Fibroblast of lung (primary cell): Measurements from ENCODE around the gene SMPD3. TPM values are rescaled to one million over a fixed set of nuclear protein-coding genes. Genes with fewer than 3 reads are reported as not detected.

Experiments
- DNase-seq, 2 donors: peaks; one replicate each; pipeline versions ENCODE4 v3.0.0 to v3.0.0-alpha.2; 2010; ENCODE audit warnings: low read depth in 2 of 2
- H2AFZ ChIP-seq: 2 replicates; pipeline ENCODE4 v1.5.1; 2012; ENCODE audit warnings: low read length, control low read depth, inconsistent platforms
- H3K27ac ChIP-seq: 2 replicates; pipeline ENCODE4 v1.5.1; 2011; ENCODE audit warnings: low read length, control low read depth; ENCODE audit not compliant: insufficient read depth
- H3K27me3 ChIP-seq: 2 replicates; pipeline ENCODE4 v1.5.1; 2011; ENCODE audit warnings: mild to moderate bottlenecking, low read length; ENCODE audit not compliant: control insufficient read depth, insufficient read depth
- H3K36me3 ChIP-seq: 2 replicates; pipeline ENCODE4 v1.5.1; 2011; ENCODE audit warnings: low read length; ENCODE audit not compliant: control insufficient read depth, insufficient read depth
- H3K4me1 ChIP-seq: 2 replicates; pipeline ENCODE4 v1.5.1; 2011; ENCODE audit warnings: low read length; ENCODE audit not compliant: control insufficient read depth, insufficient read depth; ENCODE audit errors: extremely low read depth
- H3K4me2 ChIP-seq: 2 replicates; pipeline ENCODE4 v1.5.1; 2011; ENCODE audit warnings: low read length, control low read depth; ENCODE audit not compliant: insufficient read depth; ENCODE audit errors: extremely low read depth
- H3K4me3 ChIP-seq, 4 experiments: fragments of 200-600 bp in 1 of 4; sonication (generic) in 1 of 4; replicated peaks in 1 of 4; 2 replicates each; pipeline ENCODE4 v1.5.1; 2011 to 2016; ENCODE audit warnings: low read length in 4 of 4, low read depth in 3 of 4, mild to moderate bottlenecking in 3 of 4, control low read depth in 2 of 4, inconsistent platforms in 1 of 4, mixed read lengths in 1 of 4; ENCODE audit not compliant: insufficient read depth in 1 of 4; ENCODE audit errors: control extremely low read depth in 1 of 4
- H3K79me2 ChIP-seq: 2 replicates; pipeline ENCODE4 v1.5.1; 2012; ENCODE audit warnings: mild to moderate bottlenecking, low read length, inconsistent platforms; ENCODE audit not compliant: control insufficient read depth, insufficient read depth
- H3K9ac ChIP-seq: 2 replicates; pipeline ENCODE4 v1.5.1; 2011; ENCODE audit warnings: mild to moderate bottlenecking, low read length, control low read depth; ENCODE audit not compliant: insufficient read depth
- H3K9me3 ChIP-seq: 2 replicates; pipeline ENCODE4 v1.5.1; 2012; ENCODE audit warnings: low read depth, low read length; ENCODE audit not compliant: control insufficient read depth, insufficient read depth
- H4K20me1 ChIP-seq: 2 replicates; pipeline ENCODE4 v1.5.1; 2011; ENCODE audit warnings: low read length; ENCODE audit not compliant: control insufficient read depth, insufficient read depth; ENCODE audit errors: extremely low read depth
- CTCF ChIP-seq, 2 donors: IDR thresholded peaks in 1 of 2; conservative IDR thresholded peaks in 1 of 2; 1 replicate in 1 of 2; 2 replicates in 1 of 2; pipeline ENCODE4 v1.5.1; 2011 to 2012; ENCODE audit warnings: low read length in 2 of 2, control low read depth in 1 of 2, inconsistent platforms in 1 of 2, low read depth in 1 of 2, mild to moderate bottlenecking in 1 of 2
- EZH2 ChIP-seq: IDR thresholded peaks from 2 replicates; pipeline ENCODE4 v1.5.1; 2012; ENCODE audit warnings: low read length, control low read depth, mild to moderate bottlenecking; ENCODE audit errors: missing control alignments
- polyA plus RNA-seq, 2 donors: library from polyadenylated mRNA; depleted of rRNA in 1 of 2; stranded (reverse) in 1 of 2; unstranded in 1 of 2; fragments of >200 nt; gene quantifications; 2 replicates each; pipeline ENCODE4 v1.2.1, GENCODE V29; 2011 to 2012; ENCODE audit warnings: missing spikeins in 1 of 2
- total RNA-seq: library from RNA; depleted of rRNA; stranded (reverse); fragments of >200 nt; gene quantifications from 2 replicates; pipeline ENCODE4 v1.2.1, GENCODE V29; 2014

Gene SMPD3
- total and polyA plus RNA-seq, 2 donors (not counting 1 experiment from before 2014, with no cell fraction given), result under 0.01 to 0.08 TPM

DNA sequence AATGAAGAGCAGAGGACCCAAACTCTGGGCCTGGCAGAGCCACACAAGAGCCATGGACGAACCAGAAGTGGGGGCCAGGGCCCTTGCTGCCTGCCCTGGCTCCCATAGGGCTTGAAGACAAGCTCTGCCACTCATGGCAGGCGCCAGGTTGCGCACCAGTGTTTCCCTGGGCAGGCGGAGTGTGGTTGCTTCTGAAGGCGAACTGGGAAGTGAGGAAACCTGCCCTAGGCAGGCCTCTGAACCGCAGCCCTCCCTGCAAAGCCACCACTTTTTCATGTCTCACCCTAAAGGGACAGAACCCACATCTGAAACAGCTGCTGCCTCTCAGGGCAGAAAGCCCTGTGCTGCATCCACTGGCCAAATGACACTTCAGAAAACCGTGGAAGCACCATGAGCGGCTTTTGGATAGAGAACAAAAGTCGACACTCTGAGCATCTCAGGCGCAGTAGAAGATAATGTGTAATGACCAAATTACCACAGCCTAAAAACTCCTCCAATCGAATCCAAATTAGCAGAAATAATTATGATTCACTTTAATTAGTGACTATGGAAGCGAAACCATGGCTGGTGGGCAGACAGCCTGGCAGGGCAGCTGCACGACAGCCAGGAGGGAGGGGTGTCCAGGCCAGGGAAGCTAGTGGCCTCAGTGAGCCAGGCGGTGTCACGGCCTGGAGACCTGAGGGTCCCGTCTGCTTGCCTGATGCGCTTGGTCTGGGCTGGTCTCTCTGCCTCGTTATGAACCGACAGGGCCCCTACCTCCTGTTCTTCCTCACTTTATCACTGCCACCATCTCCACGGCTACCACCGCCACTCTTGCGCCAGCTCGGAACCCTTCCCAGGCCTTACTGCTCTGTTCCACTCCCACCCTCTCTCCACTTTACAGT, 78.4 kb downstream of the SMPD3 start:
- no peak overlapping the region for H3K27ac ChIP-seq

DNA sequence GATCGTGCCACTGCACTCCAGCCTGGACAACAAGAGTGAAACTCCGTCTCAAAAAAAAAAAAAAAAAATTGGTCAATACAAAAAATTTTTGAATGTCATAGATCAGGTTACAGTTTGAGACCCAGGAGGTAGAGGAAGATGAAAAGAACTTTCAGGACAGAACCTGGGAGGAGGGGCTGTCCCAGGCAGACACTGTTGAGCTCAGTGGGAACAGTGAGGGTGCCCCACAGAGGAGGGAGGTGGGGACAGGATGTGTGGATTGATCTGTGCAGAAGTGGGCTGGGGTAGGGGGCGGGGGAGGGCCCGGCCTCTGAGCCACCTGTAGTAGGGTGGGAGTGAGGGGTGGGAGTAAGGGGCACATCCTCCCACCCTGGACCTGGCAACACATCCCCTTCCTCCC, 79.1 kb downstream of the SMPD3 start:
- Histone ChIP-seq H3K27ac (no peak overlapping the region), H3K9me3 (no peaks in the 10 kb centered on the region)
- DNase-seq, result no peak

More for the DNA sequence above, 78.4 kb downstream of the SMPD3 start:
- H3K27me3 ChIP-seq, result no peaks in the 10 kb centered on the region
- no peak for DNase-seq
- no peaks in the 10 kb centered on the region for H4K20me1 ChIP-seq
- no peak overlapping the region for H3K4me2 ChIP-seq
- no peaks in the 10 kb centered on the region for H3K4me1 ChIP-seq
- no peaks in the 10 kb centered on the region for H3K79me2 ChIP-seq
- no peaks in the 10 kb centered on the region for H3K9me3 ChIP-seq
- no peak overlapping the region for H2AFZ ChIP-seq
- H3K4me3 ChIP-seq, result no peak overlapping the region
- TF ChIP-seq EZH2 (no peak), CTCF (conservative IDR thresholded peaks at IDR 0.05 in 1 of 2, IDR thresholded peaks at IDR 0.05 in 1 of 2; ENCODE audit: low read depth in 1 of 2, low read length in 2 of 2) (no peak)
- no peaks in the 10 kb centered on the region for H3K36me3 ChIP-seq
- no peak overlapping the region for H3K9ac ChIP-seq

More for the DNA sequence above, 79.1 kb downstream of the SMPD3 start:
- no peak overlapping the region for H2AFZ ChIP-seq
- H3K36me3 ChIP-seq, result no peaks in the 10 kb centered on the region
- no peak overlapping the region for H3K4me2 ChIP-seq
- no peaks in the 10 kb centered on the region for H3K4me1 ChIP-seq
- H3K9ac ChIP-seq, result no peak overlapping the region
- H3K79me2 ChIP-seq, result no peaks in the 10 kb centered on the region
- no peaks in the 10 kb centered on the region for H4K20me1 ChIP-seq
- no peaks in the 10 kb centered on the region for H3K27me3 ChIP-seq
- H3K4me3 ChIP-seq, result no peak overlapping the region
- TF ChIP-seq EZH2 (no peak), CTCF (conservative IDR thresholded peaks at IDR 0.05 in 1 of 2, IDR thresholded peaks at IDR 0.05 in 1 of 2; ENCODE audit: low read depth in 1 of 2, low read length in 2 of 2) (no peak)
